IMR-90 (cell line): ENCODE results near the gene POU2F1.

Experiments used
- BHLHE40 ChIP-seq: fragments of 150-350 bp; IDR thresholded peaks from 2 replicates; pipeline ENCODE4 v1.6.1; 2016; ENCODE audit warnings: mild to moderate bottlenecking, low read depth, low read length
- CEBPB ChIP-seq: IDR thresholded peaks from 2 replicates; pipeline ENCODE4 v1.6.1; 2012; ENCODE audit warnings: low read depth, low read length, improper control_type of control experiment
- CTCF ChIP-seq: conservative IDR thresholded peaks from 2 replicates; pipeline ENCODE4 v1.5.1; 2012; ENCODE audit warnings: mild to moderate bottlenecking, low read depth, low read length, improper control_type of control experiment
- ELK1 ChIP-seq: fragments of 150-350 bp; IDR thresholded peaks from 2 replicates; pipeline ENCODE4 v1.6.1; 2016; ENCODE audit warnings: low read depth, mild to moderate bottlenecking, low read length, moderate library complexity, borderline replicate concordance
- MAFK ChIP-seq: IDR thresholded peaks from 2 replicates; pipeline ENCODE4 v1.6.1; 2012; ENCODE audit warnings: low read depth, low read length, improper control_type of control experiment
- MXI1 ChIP-seq: IDR thresholded peaks from 2 replicates; pipeline ENCODE4 v1.6.1; 2012; ENCODE audit warnings: low read depth, mild to moderate bottlenecking, low read length, moderate library complexity, borderline replicate concordance
- POLR2A ChIP-seq: IDR thresholded peaks from 2 replicates; pipeline ENCODE4 v1.6.1; 2012; ENCODE audit warnings: mild to moderate bottlenecking, low read depth, low read length
- RAD21 ChIP-seq: IDR thresholded peaks from 2 replicates; pipeline ENCODE4 v1.6.1; 2012; ENCODE audit warnings: low read length, improper control_type of control experiment
- TF ChIP-seq, protein P1 (sequence below): fragments of 150-350 bp; IDR thresholded peaks from 2 replicates; pipeline ENCODE4 v1.6.1; 2017; ENCODE audit warnings: mild to moderate bottlenecking, antibody characterized with exemption, low read length, low read depth

GRCh38 chr1:167249702-167250101 lies 29.0 kb downstream of the POU2F1 start:
- TF ChIP-seq CTCF, result no peak
- TF ChIP-seq ELK1, result no peak
- no peak for TF ChIP-seq BHLHE40
- TF ChIP-seq MAFK, result no peak
- TF ChIP-seq POLR2A, result no peak
- TF ChIP-seq MXI1, result no peak
- no peak for TF ChIP-seq CEBPB
- no peak for TF ChIP-seq RAD21
- TF ChIP-seq, protein P1, sequence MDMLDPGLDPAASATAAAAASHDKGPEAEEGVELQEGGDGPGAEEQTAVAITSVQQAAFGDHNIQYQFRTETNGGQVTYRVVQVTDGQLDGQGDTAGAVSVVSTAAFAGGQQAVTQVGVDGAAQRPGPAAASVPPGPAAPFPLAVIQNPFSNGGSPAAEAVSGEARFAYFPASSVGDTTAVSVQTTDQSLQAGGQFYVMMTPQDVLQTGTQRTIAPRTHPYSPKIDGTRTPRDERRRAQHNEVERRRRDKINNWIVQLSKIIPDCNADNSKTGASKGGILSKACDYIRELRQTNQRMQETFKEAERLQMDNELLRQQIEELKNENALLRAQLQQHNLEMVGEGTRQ, result no peak
